Colonic mucosa (tissue), 4 donors: ENCODE measurements around the gene ANKS1B. TPM values are rescaled to one million over a fixed set of nuclear protein-coding genes. Genes with fewer than 3 reads are reported as not detected.

ENCODE experiments used
- DNase-seq: peaks from one replicate; pipeline ENCODE4 v3.0.0-alpha.2; 2020
- H3K27ac ChIP-seq: fragments of 200-600 bp; one replicate; pipeline ENCODE4 v1.8.0; 2021
- H3K27me3 ChIP-seq: fragments of 200-600 bp; one replicate; pipeline ENCODE4 v1.8.0; 2021
- H3K36me3 ChIP-seq: fragments of 200-600 bp; one replicate; pipeline ENCODE4 v1.8.0; 2021
- H3K4me1 ChIP-seq: fragments of 200-600 bp; one replicate; pipeline ENCODE4 v1.8.0; 2021; ENCODE audit warnings: mild to moderate bottlenecking
- H3K4me3 ChIP-seq: fragments of 200-600 bp; one replicate; pipeline ENCODE4 v1.8.0; 2021
- H3K9ac ChIP-seq, 2 donors: one replicate each; pipeline ENCODE4 v1.7.0; 2013; ENCODE audit warnings: control low read depth in 2 of 2, low read depth in 2 of 2, low read length in 2 of 2
- H3K9me3 ChIP-seq: fragments of 200-600 bp; one replicate; pipeline ENCODE4 v1.8.0; 2021
- CTCF ChIP-seq: fragments of 200-600 bp; IDR thresholded peaks from one replicate; pipeline ENCODE4 v1.8.0; 2022; ENCODE audit warnings: antibody characterized with exemption, mild to moderate bottlenecking
- intact Hi-C: fragments of 100-400 bp; cut with DNase I; formaldehyde crosslinking; loops from one replicate; pipeline ENCODE4 v1.14.1; 2022
- total RNA-seq, 2 donors: library from RNA; stranded (reverse); fragmentation: NEBNext Ultra II Directional in 1 of 2; extraction: Animal tissue kit (Norgen Biotek cat#: 25700) in 1 of 2; gene quantifications; one replicate each; pipeline ENCODE4 v1.2.1, GENCODE V29; 2021
- donor health status: healthy.
- donor health status: DM: no; HTN: no; CAD: no.
- donor health status: DM: no; HTN: no; CAD: no.

ANKS1B gene
- total RNA-seq, 2 donors from 2014 or later: 1.7 to 3.3 TPM

DNA sequence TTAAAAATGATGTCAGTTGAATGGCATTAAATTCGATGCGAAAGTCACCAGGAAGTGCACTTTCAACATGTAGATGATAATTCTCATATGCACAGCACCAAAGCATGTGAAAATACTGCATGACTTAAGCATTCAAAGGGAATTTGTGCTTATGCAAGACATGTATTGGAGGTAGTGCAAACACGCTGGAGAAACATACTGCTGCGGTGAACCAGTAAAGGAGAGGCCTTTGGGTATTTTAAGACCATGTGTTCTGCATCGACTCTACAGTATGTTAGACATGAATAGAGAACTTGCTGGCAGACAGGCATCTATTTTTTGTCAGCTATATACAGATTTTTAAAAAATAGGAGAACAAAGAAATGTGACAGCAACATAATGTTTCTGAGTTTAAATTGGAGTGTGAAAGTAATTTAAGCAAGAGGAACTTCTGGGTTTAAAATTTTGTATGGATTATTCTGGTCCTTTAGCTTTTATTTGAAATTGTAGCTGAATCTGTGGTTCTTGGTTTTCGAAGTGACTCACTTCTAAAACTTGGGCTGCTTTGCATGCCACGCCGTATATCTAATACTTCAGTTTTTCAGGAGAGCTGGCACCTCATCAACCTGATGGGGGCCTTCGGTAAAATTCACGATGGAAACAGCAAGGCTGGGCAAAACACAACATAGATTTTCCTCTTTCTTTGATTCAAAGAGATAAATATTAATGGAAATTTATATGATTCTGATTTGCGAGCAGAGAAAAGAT lies 930.9 kb downstream of the ANKS1B start:
- Histone ChIP-seq H3K36me3 (no peaks in the 10 kb centered on the region), H3K4me3 (no peak overlapping the region), H3K4me1 (no peaks in the 10 kb centered on the region), H3K9me3 (no peaks in the 10 kb centered on the region), H3K27me3 (no peaks in the 10 kb centered on the region), H3K9ac (no peak overlapping the region), H3K27ac (no peak overlapping the region)
- no peak for DNase-seq
- intact Hi-C loops: no loop called here
- no peak for TF ChIP-seq CTCF

DNA sequence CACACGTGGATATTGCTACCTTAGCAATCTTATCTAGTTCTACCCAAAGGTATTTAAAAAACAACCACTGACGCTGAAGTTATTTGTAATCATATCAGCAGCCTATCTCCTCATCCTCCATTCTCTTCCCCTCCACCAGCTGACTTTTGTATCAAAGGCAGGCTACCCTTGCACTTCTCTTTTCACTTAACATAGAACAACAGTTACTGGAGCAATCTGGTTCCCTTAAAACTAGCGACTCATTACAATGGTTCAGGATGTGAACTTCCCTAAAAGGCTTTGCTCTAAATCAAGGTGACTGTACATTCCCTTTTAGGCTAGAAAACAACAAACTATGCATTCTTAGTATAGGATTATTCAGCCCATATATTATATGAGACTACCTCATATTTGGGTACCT lies 935.0 kb downstream of the ANKS1B start:
- no peak for DNase-seq
- intact Hi-C loops: loop anchor here (5.0 kb wide), 1 partner anchor 713 kb away; no protein-coding TSS in a partner anchor
- Histone ChIP-seq H3K4me1 (no peaks in the 10 kb centered on the region), H3K36me3 (no peaks in the 10 kb centered on the region), H3K9me3 (no peaks in the 10 kb centered on the region), H3K4me3 (no peak overlapping the region), H3K9ac (no peak overlapping the region), H3K27ac (no peak overlapping the region), H3K27me3 (no peaks in the 10 kb centered on the region)
- no peak for TF ChIP-seq CTCF

DNA sequence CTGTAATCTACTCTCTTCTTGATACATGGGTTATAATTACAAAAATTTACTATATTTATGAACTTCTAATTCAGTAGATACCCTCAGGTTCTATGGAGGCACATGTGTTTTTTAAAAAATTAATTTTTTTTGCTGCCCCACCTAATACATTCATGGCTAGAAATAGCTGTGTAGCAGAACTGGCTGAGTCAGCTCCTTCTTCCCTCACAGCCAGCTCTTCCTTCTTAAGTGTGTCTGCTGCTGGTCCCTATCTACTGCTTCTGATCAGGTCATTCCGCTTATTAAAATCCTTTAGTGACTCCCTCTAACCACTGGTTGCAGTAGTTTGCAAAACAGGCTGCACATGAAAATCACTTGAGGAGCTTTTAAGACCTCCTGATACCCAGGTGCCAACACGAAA lies 939.6 kb downstream of the ANKS1B start:
- TF ChIP-seq CTCF: no peak

DNA sequence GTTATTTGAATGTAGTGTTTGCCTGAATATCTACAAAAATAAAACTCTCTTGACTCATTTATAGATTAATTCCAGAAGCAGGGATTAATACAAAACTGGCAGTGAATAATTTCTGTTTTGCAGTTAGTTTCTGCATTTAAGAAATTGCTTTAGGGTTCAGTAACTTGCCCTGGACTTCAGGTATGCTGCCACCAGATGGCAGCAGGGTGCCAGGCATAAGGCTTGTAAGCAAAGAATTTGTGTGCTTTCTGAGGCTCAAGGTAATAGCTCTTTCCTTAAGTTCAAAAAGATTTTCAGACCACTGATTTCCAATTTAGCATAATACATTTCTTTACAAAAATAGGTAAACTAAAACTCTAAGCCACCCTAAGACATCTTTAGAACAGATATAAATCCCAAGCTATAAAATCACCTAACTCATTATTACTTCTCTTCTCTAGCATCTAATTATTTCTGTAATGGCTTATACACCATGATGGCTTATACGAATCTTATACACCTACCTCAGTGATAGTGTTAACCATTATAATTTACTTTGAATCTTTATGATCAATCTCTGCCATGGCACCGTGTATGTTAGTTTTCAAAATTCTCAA lies 941.3 kb downstream of the ANKS1B start:
- no peaks in the 10 kb centered on the region for H3K9me3 ChIP-seq
- H3K4me3 ChIP-seq: no peak overlapping the region
- no peaks in the 10 kb centered on the region for H3K4me1 ChIP-seq
- no peaks in the 10 kb centered on the region for H3K27me3 ChIP-seq
- DNase-seq: peak; percentile 50
- H3K27ac ChIP-seq: no peak overlapping the region
- peak; percentile 80 for TF ChIP-seq CTCF
- intact Hi-C loops: no loop called here
- H3K36me3 ChIP-seq: no peaks in the 10 kb centered on the region
- no peak overlapping the region for H3K9ac ChIP-seq

More for the DNA sequence above, 939.6 kb downstream of the ANKS1B start:
- Histone ChIP-seq H3K27me3 (no peaks in the 10 kb centered on the region), H3K9ac (no peak overlapping the region), H3K4me3 (no peak overlapping the region), H3K36me3 (no peaks in the 10 kb centered on the region), H3K9me3 (no peaks in the 10 kb centered on the region), H3K4me1 (no peaks in the 10 kb centered on the region), H3K27ac (no peak overlapping the region)
- intact Hi-C loops: loop anchor here (5.0 kb wide), 1 partner anchor 717 kb away; no protein-coding TSS in a partner anchor
- no peak for DNase-seq

- no peak for DNase-seq
- no peak overlapping the region for H3K27ac ChIP-seq
- no peak for TF ChIP-seq CTCF
- no peak overlapping the region for H3K9ac ChIP-seq
- no peaks in the 10 kb centered on the region for H3K27me3 ChIP-seq
- no peak overlapping the region for H3K4me3 ChIP-seq
- no peaks in the 10 kb centered on the region for H3K36me3 ChIP-seq
- intact Hi-C loops: no loop called here
- H3K4me1 ChIP-seq: no peaks in the 10 kb centered on the region
- no peaks in the 10 kb centered on the region for H3K9me3 ChIP-seq
These were observed 942.5 kb downstream of the ANKS1B start for GRCh38 chr12:99042226-99042625.
